ENCODE results near the gene ZNF853.

The ZNF853 gene

GRCh38 chr7:6637544-6638229 lies 22.3 kb downstream of the ZNF853 start:
- TF ChIP-seq POLR2AphosphoS5 (IDR thresholded peaks at IDR 0.05; ENCODE audit: borderline replicate concordance, low read depth, low read length) (no peak), EZH2 (IDR thresholded peaks at IDR 0.05) (no peak)
- no peak for DNase-seq (ENCODE audit: low read depth, low spot score)
- peaks cover 35% of the 10 kb centered on the region for H3K36me3 ChIP-seq (ENCODE audit: insufficient read depth, low read length)
- H3K4me3 ChIP-seq = peak overlapping the region; percentile 82
- H3K27ac ChIP-seq = no peak overlapping the region
- no peaks in the 10 kb centered on the region for H3K9me3 ChIP-seq (ENCODE audit: low read depth, low read length)
- peak overlapping the region; percentile 79 for H3K9ac ChIP-seq (ENCODE audit: insufficient read length)

DNA sequence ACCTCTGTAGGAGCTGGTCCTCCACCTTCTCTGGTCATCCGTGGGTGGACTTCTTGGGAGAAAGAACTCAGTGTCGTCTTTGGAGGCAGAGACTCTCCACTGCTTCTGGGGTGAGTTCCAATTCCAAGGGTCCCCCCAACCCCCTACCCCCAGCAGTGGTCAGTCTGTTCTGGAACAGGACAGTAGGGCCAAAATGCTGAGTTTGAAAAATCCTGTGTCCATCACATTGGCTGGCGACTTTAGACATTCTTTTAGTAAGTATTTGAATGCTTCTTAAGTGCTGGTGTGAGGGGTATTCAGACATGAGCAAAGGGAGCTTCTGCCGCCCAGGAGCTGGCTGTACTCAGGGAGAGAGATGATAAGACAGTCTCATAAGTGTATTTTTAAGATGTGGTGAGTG lies 23.6 kb downstream of the ZNF853 start:
- Histone ChIP-seq H3K4me3 (peak overlapping the region; percentile 82; the same call in 1 of the 2 replicates), H3K9me3 (ENCODE audit: low read depth, low read length) (no peaks in the 10 kb centered on the region), H3K9ac (ENCODE audit: insufficient read length) (no peak overlapping the region), H3K27ac (no peak overlapping the region), H3K36me3 (ENCODE audit: insufficient read depth, low read length) (peaks cover 48% of the 10 kb centered on the region)
- DNase-seq (ENCODE audit: low read depth, low spot score) = no peak
- no peak for TF ChIP-seq FOXP2 (optimal IDR thresholded peaks at IDR 0.05; ENCODE audit: control extremely low read depth, extremely low read length, insufficient read depth)
- no peak for TF ChIP-seq POLR2AphosphoS5 (IDR thresholded peaks at IDR 0.05; ENCODE audit: borderline replicate concordance, low read depth, low read length)
- TF ChIP-seq EZH2 (IDR thresholded peaks at IDR 0.05) = no peak

GRCh38 chr7:6639627-6640026 lies 24.2 kb downstream of the ZNF853 start:
- H3K9ac ChIP-seq (ENCODE audit: insufficient read length) = no peak overlapping the region
- TF ChIP-seq FOXP2 (optimal IDR thresholded peaks at IDR 0.05; ENCODE audit: control extremely low read depth, extremely low read length, insufficient read depth) (no peak), POLR2AphosphoS5 (IDR thresholded peaks at IDR 0.05; ENCODE audit: borderline replicate concordance, low read depth, low read length) (no peak), EZH2 (IDR thresholded peaks at IDR 0.05) (no peak)
- H3K36me3 ChIP-seq (ENCODE audit: insufficient read depth, low read length) = peaks cover 54% of the 10 kb centered on the region
- no peak overlapping the region for H3K27ac ChIP-seq
- H3K9me3 ChIP-seq (ENCODE audit: low read depth, low read length) = no peaks in the 10 kb centered on the region
- no peak overlapping the region for H3K4me3 ChIP-seq
- DNase-seq (ENCODE audit: low read depth, low spot score) = no peak

GRCh38 chr7:6640246-6640721 lies 24.9 kb downstream of the ZNF853 start:
- TF ChIP-seq POLR2AphosphoS5 (IDR thresholded peaks at IDR 0.05; ENCODE audit: borderline replicate concordance, low read depth, low read length) (no peak), FOXP2 (optimal IDR thresholded peaks at IDR 0.05; ENCODE audit: control extremely low read depth, extremely low read length, insufficient read depth) (no peak), EZH2 (IDR thresholded peaks at IDR 0.05) (no peak)
- no peaks in the 10 kb centered on the region for H3K9me3 ChIP-seq (ENCODE audit: low read depth, low read length)
- H3K9ac ChIP-seq (ENCODE audit: insufficient read length) = no peak overlapping the region
- no peak overlapping the region for H3K4me3 ChIP-seq
- H3K36me3 ChIP-seq (ENCODE audit: insufficient read depth, low read length) = peaks cover 59% of the 10 kb centered on the region
- no peak for DNase-seq (ENCODE audit: low read depth, low spot score)
- no peak overlapping the region for H3K27ac ChIP-seq

GRCh38 chr7:6641305-6642035 lies 26.1 kb downstream of the ZNF853 start:
- no peak for TF ChIP-seq EZH2 (IDR thresholded peaks at IDR 0.05)
- no peak for TF ChIP-seq POLR2AphosphoS5 (IDR thresholded peaks at IDR 0.05; ENCODE audit: borderline replicate concordance, low read depth, low read length)
- TF ChIP-seq FOXP2 (optimal IDR thresholded peaks at IDR 0.05; ENCODE audit: control extremely low read depth, extremely low read length, insufficient read depth) = no peak
- Histone ChIP-seq H3K9me3 (ENCODE audit: low read depth, low read length) (no peaks in the 10 kb centered on the region), H3K9ac (ENCODE audit: insufficient read length) (no peak overlapping the region), H3K4me3 (no peak overlapping the region), H3K36me3 (ENCODE audit: insufficient read depth, low read length) (peaks cover 64% of the 10 kb centered on the region), H3K27ac (no peak overlapping the region)
- no peak for DNase-seq (ENCODE audit: low read depth, low spot score)

DNA sequence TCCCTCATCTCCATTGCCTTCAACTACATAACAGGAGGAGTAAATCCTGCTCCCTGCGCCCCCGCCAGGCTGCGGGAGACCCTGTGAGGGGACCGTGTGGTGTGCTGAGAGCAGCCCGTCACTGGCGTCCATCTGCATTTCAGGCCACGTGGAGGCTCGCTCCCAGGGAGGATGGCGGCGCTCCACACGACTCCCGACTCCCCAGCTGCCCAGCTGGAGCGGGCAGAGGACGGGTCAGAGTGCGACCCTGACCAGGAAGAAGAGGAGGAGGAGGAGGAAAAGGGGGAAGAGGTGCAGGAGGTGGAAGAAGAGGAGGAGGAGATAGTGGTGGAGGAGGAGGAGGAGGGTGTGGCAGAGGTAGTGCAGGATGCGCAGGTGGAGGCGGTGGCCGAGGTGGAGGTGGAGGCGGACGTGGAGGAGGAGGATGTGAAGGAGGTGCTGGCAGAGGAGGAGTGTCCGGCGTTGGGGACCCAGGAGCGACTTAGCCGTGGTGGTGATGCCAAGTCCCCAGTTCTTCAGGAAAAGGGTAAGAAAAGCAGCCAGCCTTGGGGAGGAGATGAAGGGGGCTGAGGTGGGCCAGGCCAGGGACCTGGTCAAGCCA lies 26.9 kb downstream of the ZNF853 start:
- Histone ChIP-seq H3K36me3 (ENCODE audit: insufficient read depth, low read length) (peaks cover 71% of the 10 kb centered on the region), H3K9ac (ENCODE audit: insufficient read length) (no peak overlapping the region)
- no peak for DNase-seq (ENCODE audit: low read depth, low spot score)

DNA sequence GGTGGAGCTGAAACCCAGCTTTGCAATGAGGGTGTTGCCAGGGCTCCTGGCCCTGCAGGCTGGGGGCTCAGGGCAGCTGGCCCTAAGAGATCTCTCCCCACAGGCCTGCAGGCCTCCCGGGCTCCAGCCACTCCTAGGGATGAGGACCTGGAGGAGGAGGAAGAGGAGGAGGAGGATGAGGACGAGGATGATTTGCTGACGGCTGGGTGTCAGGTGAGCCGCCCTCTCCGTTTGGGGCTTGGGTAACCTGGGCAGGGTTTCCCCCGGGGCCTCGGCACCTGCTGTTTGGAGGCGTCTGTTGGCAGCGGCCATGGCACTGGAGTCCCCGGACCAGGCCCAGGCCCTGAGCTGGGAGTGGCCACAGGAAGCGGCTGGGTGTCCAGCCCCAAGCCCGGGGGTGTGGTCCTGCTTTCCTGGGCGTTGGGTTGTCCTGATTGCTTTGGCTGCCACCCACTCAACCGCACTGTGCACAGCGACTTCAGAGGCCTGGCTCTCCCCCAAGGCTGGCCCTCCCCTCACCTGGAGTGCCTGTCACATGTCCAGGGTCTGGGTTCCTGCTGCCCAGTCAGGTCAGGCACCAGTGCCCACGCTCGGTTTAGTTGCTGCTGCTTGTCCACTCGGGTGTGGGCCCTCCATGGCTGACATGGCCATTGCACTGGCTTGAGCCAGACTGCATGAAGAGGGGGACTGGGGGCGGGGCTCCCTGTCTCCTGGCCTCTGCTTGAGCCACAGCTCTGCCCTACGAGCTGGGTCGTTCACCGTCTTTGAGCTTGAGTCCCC lies 27.6 kb downstream of the ZNF853 start:
- DNase-seq (ENCODE audit: low read depth, low spot score) = no peak
- TF ChIP-seq FOXP2 (optimal IDR thresholded peaks at IDR 0.05; ENCODE audit: control extremely low read depth, extremely low read length, insufficient read depth) = no peak
- no peak for TF ChIP-seq EZH2 (IDR thresholded peaks at IDR 0.05)
- TF ChIP-seq POLR2AphosphoS5 (IDR thresholded peaks at IDR 0.05; ENCODE audit: borderline replicate concordance, low read depth, low read length) = no peak
- H3K36me3 ChIP-seq (ENCODE audit: insufficient read depth, low read length) = peaks cover 72% of the 10 kb centered on the region
- no peak overlapping the region for H3K4me3 ChIP-seq
- H3K9ac ChIP-seq (ENCODE audit: insufficient read length) = no peak overlapping the region
- no peak overlapping the region for H3K27ac ChIP-seq
- no peaks in the 10 kb centered on the region for H3K9me3 ChIP-seq (ENCODE audit: low read depth, low read length)

More for the DNA sequence above, 26.9 kb downstream of the ZNF853 start:
- Histone ChIP-seq H3K9me3 (ENCODE audit: low read depth, low read length) (no peaks in the 10 kb centered on the region), H3K27ac (no peak overlapping the region), H3K4me3 (no peak overlapping the region)
- TF ChIP-seq FOXP2 (optimal IDR thresholded peaks at IDR 0.05; ENCODE audit: control extremely low read depth, extremely low read length, insufficient read depth) = no peak
- TF ChIP-seq EZH2 (IDR thresholded peaks at IDR 0.05) = no peak
- no peak for TF ChIP-seq POLR2AphosphoS5 (IDR thresholded peaks at IDR 0.05; ENCODE audit: borderline replicate concordance, low read depth, low read length)

Data from SK-N-MC (cell line).